Muscle of leg (tissue), 16 donors: Measurements from ENCODE around the gene KDM4F. TPM values are rescaled to one million over a fixed set of nuclear protein-coding genes. Genes with fewer than 3 reads are reported as not detected.
"Not testable (repeated sequence)": the region's sequence is repeated elsewhere in the genome, so short reads cannot be mapped to it uniquely, and the experiment has no call there.

Experiments used
- DNase-seq: peaks from one replicate; pipeline ENCODE4 v3.0.0; 2013
- H3K27ac ChIP-seq: one replicate; pipeline ENCODE4 v1.5.1; 2013; ENCODE audit warnings: mild to moderate bottlenecking, low read length, control low read depth
- H3K27me3 ChIP-seq: one replicate; pipeline ENCODE4 v1.6.1; 2013; ENCODE audit warnings: low read length; ENCODE audit not compliant: control insufficient read depth, insufficient read depth
- H3K36me3 ChIP-seq: one replicate; pipeline ENCODE4 v1.6.1; 2013; ENCODE audit warnings: low read length; ENCODE audit not compliant: control insufficient read depth, insufficient read depth
- H3K4me1 ChIP-seq: one replicate; pipeline ENCODE4 v1.6.1; 2013; ENCODE audit warnings: low read length; ENCODE audit not compliant: control insufficient read depth, insufficient read depth
- H3K4me3 ChIP-seq: one replicate; pipeline ENCODE4 v1.5.1; 2013; ENCODE audit warnings: low read length, control low read depth
- H3K9me3 ChIP-seq: replicated peaks from 2 replicates; pipeline ENCODE4 v1.6.1; 2013; ENCODE audit warnings: low read depth, low read length; ENCODE audit not compliant: control insufficient read depth
- WGBS: methylation state at CpG from one replicate; pipeline ENCODE4 v1.1.5; 2013; ENCODE audit warnings: missing lambda C conversion rate; ENCODE audit not compliant: insufficient coverage; 5-methylcytosine and 5-hydroxymethylcytosine counted together
- long read RNA-seq, 11 donors: transcript quantifications; one replicate each; lab custom pipeline, GENCODE V29; 2026
- polyA plus RNA-seq, 8 donors: library from polyadenylated mRNA; unstranded; fragments of 120-200 nt; gene quantifications; one replicate each; pipeline versions ENCODE4 v1.2.1 to v1.2.3, GENCODE V29; 2013; ENCODE audit warnings: inconsistent platforms in 1 of 8, low replicate concordance in 1 of 8; ENCODE audit not compliant: insufficient read length in 8 of 8, insufficient read depth in 1 of 8
- total RNA-seq: library from RNA; stranded (reverse); fragments of 120-200 nt; gene quantifications from one replicate; pipeline ENCODE4 v1.2.4, GENCODE V29; 2013

KDM4F gene
- not detected for total RNA-seq
- polyA plus RNA-seq = not detected
- long read RNA-seq, donor 1 = 0 reads
- long read RNA-seq, donor 2 = 0 reads
- long read RNA-seq, donor 3 = 0 reads
- long read RNA-seq, donor 4 = 0 reads
- long read RNA-seq, donor 5 = 0 reads
- long read RNA-seq, donor 6 = 0 reads
- long read RNA-seq, donor 7 = 0 reads
- long read RNA-seq, donor 8 = 0 reads
- long read RNA-seq, donor 9 = 0 reads
- long read RNA-seq, donor 10 = 0 reads
- long read RNA-seq, donor 11 = 0 reads

DNA sequence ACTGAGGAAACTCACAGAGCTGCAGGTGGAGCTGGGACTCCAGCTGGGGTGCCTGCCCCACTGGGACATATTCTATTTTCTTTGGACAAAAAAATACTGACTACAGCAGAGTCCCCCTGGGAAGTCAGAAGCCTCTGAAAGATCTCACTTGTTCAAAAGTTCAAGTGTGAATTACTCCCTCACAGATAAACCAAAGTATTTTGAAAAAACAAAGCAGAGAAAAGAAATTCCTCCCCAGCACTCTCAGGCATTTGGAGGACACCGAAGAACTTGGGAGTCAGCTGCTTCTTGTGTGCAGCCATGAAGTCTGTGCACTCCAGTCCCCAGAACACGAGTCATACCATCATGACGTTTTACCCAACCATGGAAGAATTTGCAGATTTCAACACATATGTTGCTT lies at the start of gene KDM4F:
KDM4F (plus strand) TSS at position 301 of the 400 bp plus-strand sequence.
- H3K27me3 ChIP-seq, H3K36me3 ChIP-seq, H3K4me1 ChIP-seq, DNase-seq, H3K4me3 ChIP-seq, H3K27ac ChIP-seq, H3K9me3 ChIP-seq: not testable (repeated sequence)
- WGBS = no CpG with 5 or more reads among the region's 3 CpGs

DNA sequence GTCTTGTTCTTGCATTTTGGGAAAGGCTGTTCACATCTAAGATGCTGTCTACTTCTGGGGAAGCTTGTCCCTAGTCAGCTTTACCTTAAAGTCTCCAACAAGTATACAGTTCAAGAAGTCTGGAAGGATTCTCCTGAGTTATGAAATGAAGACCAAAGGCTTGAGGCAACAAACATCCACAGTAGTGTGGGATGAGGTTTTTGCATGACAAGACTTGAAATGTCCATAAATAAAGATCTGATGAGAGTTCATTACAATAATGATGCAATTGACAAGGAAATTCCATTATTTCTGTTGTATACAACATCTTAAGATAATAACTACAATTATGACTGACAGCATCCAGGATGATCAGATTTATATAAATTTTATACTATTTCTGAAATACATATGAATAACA lies 45.5 kb upstream of the KDM4F start:
- H3K4me3 ChIP-seq = no peak overlapping the region
- DNase-seq = no peak

DNA sequence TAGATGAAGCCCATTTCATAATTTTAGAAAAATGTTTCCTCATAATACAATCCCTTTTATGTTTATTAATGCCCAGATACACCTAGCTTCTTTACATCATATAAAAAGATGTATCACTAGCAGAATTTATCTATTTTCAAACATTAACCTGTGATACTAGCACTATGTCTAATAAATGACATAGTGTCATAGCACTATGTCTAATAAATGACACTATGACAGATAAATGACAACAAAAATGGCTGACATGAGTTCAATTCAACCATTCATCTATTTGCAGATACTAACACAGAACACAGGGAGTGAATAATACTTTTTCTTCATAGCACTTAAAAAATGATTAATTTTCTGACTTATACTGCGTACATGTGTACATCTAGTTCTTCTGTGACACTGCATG lies 43.6 kb upstream of the KDM4F start:
- H3K4me1 ChIP-seq = no peaks in the 10 kb centered on the region
- H3K4me3 ChIP-seq = no peak overlapping the region

More for the DNA sequence above, 45.5 kb upstream of the KDM4F start:
- no peaks in the 10 kb centered on the region for H3K36me3 ChIP-seq
- H3K27ac ChIP-seq = no peak overlapping the region
- H3K9me3 ChIP-seq = no peaks in the 10 kb centered on the region
- no peaks in the 10 kb centered on the region for H3K4me1 ChIP-seq
- no peaks in the 10 kb centered on the region for H3K27me3 ChIP-seq

DNA sequence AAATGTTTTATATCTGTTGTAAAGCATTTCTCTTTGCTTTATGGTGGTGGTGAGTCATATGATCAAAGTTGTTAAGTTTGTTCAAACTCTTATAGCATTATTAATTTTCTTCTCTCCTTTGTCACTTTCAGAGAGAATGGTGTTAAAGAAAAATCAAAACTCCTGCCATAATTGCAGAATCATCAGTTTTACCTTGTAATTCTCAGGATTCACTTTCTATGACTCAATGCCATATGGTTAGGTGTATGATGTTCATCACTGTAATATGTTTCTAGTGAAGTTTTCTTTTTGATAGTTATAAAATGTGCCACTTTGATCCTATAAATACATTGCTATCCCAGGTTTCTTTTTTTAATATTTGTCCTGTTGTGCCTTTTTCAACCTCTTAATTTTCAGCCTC lies 37.8 kb upstream of the KDM4F start:
- Histone ChIP-seq H3K9me3 (no peaks in the 10 kb centered on the region), H3K4me1 (no peaks in the 10 kb centered on the region), H3K27ac (no peak overlapping the region), H3K36me3 (no peaks in the 10 kb centered on the region), H3K4me3 (no peak overlapping the region), H3K27me3 (no peaks in the 10 kb centered on the region)
- DNase-seq = no peak

More for the DNA sequence above, 43.6 kb upstream of the KDM4F start:
- Histone ChIP-seq H3K27me3 (no peaks in the 10 kb centered on the region), H3K36me3 (no peaks in the 10 kb centered on the region), H3K9me3 (no peaks in the 10 kb centered on the region), H3K27ac (no peak overlapping the region)
- DNase-seq = no peak
- WGBS = no CpG with 5 or more reads among the region's 1 CpG

DNA sequence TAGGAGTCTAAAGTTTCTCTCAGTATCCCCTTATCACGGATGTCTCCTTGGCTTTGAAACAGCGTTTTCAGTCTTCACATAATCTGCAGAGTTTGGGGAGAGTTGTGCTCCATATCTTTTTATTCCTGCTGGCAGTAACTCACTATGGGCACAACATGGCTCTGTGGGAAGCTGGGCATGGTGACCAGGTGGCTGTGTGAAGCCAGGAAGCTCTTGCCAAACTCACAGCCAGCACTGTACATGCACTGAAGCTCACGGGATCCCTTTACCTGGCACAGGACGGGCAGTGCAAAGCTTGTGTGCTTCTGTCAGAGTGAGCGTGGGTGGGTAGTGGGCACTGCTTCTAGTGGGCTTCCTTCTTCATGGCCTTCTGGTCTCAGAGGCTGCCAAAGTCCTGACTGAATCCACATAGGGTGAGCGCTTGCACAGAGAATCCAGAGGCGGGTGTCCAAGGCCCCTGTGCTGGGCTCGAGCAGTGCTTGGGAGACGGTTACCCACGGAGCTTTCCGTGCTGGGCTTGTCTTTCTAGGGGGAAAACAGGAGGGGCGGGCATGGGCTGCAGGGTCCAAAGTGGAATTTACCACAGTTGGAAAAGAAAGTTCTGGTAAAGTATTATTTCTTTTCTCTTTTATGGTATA lies 34.9 kb upstream of the KDM4F start:
- Histone ChIP-seq H3K36me3 (no peaks in the 10 kb centered on the region), H3K4me3 (no peak overlapping the region), H3K27ac (no peak overlapping the region), H3K9me3 (no peaks in the 10 kb centered on the region), H3K27me3 (no peaks in the 10 kb centered on the region), H3K4me1 (no peaks in the 10 kb centered on the region)
- DNase-seq = no peak
- WGBS = 70% methylated on average over 5 of the region's 12 CpGs

DNA sequence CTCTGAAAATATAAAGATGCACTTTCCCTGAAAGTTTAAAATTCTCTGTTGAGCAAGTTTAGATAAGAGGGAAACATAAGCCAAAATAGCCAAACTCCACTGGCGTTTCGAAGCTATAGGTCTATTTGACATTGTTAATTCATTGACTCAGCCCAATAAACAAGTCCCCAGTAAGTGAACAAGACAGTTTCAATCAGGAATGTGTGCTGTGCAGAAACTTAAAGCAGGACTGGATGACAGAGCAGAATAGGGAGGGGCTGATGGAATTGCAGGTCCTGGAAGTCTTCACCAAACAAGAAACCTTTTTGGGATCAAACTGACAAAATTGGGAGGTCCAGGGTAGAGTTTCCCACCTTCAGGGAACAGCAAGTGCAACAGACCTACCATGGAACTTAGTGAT lies 33.1 kb upstream of the KDM4F start:
- no CpG with 5 or more reads among the region's 2 CpGs for WGBS

DNA sequence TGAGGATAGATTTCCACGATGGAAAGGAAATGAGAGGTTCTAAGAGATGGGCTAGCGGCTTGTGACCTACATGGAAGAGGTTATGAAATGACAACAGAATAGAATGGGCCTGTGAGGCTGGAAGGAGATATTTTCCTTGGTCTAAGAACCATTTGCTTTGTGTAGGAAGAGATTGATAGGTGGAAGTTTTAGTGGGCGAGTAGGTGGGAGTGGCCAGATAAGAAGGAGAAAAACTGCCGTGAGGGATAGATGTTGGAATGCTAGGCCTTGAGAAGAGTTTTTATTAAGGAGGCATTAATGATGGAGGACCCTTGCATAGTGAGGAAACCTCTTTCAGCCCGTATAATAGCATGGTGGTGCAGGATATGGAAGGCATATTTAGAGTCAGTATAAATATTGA lies 27.8 kb upstream of the KDM4F start:
- not testable (repeated sequence) for DNase-seq, H3K36me3 ChIP-seq, H3K4me3 ChIP-seq, H3K27ac ChIP-seq, H3K27me3 ChIP-seq, H3K9me3 ChIP-seq, H3K4me1 ChIP-seq
- WGBS = 86% methylated on average over 5 of the region's 5 CpGs

More for the DNA sequence above, 33.1 kb upstream of the KDM4F start:
- no peak overlapping the region for H3K27ac ChIP-seq
- no peaks in the 10 kb centered on the region for H3K4me1 ChIP-seq
- no peak for DNase-seq
- no peak overlapping the region for H3K4me3 ChIP-seq
- H3K27me3 ChIP-seq = no peaks in the 10 kb centered on the region
- H3K36me3 ChIP-seq = no peaks in the 10 kb centered on the region
- no peaks in the 10 kb centered on the region for H3K9me3 ChIP-seq

DNA sequence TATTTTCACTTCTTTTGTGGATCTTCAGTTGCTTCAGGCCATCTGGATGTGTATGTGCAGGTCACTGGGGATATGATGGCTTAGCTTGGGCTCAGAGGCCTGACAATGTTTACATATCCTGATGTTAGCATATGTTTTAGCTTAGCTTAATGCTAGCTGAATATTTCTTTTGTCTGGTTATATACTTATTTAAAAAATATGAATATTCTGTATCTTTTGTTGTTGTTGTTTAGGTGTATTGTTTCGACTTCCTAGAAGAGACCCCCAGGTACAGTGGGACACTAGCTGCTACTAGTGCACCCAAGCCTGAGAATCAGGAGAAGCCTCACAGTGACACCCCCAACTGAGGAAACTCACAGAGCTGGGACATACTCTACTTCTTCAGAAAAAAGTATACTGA lies 24.3 kb upstream of the KDM4F start, which contains the start of gene KDM4E:
KDM4E (plus strand) TSS at position 301 of the 400 bp plus-strand sequence. CDS start 300 bp downstream, outside the sequence.
- Histone ChIP-seq H3K27me3 (no peaks in the 10 kb centered on the region), H3K4me1 (no peaks in the 10 kb centered on the region), H3K27ac (no peak within 1 kb of the TSS), H3K36me3 (no peaks in the 10 kb centered on the region), H3K4me3 (no peak within 1 kb of the TSS), H3K9me3 (no peaks in the 10 kb centered on the region)
- no CpG with 5 or more reads among the region's 1 CpG for WGBS
- DNase-seq = no peak

DNA sequence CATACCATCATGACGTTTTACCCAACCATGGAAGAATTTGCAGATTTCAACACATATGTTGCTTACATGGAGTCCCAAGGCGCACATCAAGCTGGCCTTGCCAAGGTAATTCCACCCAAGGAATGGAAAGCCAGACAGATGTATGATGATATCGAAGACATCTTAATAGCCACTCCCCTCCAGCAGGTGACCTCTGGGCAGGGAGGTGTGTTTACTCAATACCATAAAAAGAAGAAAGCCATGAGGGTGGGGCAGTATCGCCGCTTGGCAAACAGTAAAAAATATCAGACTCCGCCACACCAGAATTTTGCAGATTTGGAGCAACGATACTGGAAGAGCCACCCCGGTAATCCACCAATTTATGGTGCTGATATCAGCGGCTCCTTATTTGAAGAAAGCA lies 23.6 kb upstream of the KDM4F start:
- not testable (repeated sequence) for H3K4me3 ChIP-seq, H3K9me3 ChIP-seq, H3K27ac ChIP-seq, DNase-seq, H3K27me3 ChIP-seq, H3K36me3 ChIP-seq, H3K4me1 ChIP-seq
- no CpG with 5 or more reads among the region's 9 CpGs for WGBS

DNA sequence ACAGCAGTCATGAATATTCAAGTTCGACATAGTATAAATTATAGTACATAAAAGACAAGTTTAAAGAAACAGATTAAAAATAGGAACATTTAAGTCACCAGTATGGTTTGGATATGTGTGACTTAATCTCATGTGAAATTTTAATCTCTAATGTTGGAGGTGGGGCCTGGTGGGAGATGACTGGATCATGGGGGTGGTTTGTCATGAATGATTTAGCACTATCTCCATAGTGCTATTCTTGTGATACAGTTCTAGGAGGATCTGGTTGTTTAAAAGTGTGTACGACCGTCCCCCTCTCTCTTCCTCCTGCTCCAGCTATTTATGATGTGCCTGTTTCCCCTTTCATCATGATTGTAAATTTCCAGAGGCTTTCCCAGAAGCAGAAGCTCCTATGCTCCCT lies 20.9 kb upstream of the KDM4F start:
- WGBS = no CpG with 5 or more reads among the region's 3 CpGs
- no peaks in the 10 kb centered on the region for H3K9me3 ChIP-seq
- no peaks in the 10 kb centered on the region for H3K4me1 ChIP-seq
- H3K36me3 ChIP-seq = no peaks in the 10 kb centered on the region
- no peak overlapping the region for H3K4me3 ChIP-seq
- DNase-seq = no peak
- H3K27ac ChIP-seq = no peak overlapping the region
- no peaks in the 10 kb centered on the region for H3K27me3 ChIP-seq
